GM10266 (cell line): Measurements from ENCODE around the gene CNN3.

Source experiments
- DNase-seq: peaks from one replicate; pipeline ENCODE4 v3.0.0; 2012; ENCODE audit errors: extremely low spot score
- TF ChIP-seq, protein P1 (sequence below): IDR thresholded peaks from 2 replicates; pipeline ENCODE4 v1.5.1; 2012; ENCODE audit warnings: mild to moderate bottlenecking, low read depth; ENCODE audit not compliant: control insufficient read depth, insufficient read depth; ENCODE audit errors: missing control alignments

Gene CNN3

DNA sequence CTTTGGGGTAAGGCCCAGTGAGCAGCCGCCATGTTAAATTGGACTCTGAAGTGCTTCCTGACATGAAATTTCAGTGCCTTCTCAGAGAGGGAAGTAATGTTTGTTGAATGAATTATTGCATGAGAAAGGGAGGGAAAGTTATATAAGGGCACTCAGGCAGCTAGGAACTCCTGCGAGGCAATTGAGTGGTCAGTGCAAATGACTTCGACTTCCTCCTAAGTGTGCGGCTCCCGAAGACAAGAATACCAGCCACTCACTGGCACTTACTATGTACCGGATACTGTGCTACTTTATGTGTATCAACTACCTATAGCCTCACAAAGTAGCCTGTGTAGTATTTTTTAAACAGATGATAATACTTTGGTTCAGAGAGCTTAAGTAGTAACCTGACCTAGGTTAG, 52.5 kb downstream of the CNN3 start:
- TF ChIP-seq, protein P1, sequence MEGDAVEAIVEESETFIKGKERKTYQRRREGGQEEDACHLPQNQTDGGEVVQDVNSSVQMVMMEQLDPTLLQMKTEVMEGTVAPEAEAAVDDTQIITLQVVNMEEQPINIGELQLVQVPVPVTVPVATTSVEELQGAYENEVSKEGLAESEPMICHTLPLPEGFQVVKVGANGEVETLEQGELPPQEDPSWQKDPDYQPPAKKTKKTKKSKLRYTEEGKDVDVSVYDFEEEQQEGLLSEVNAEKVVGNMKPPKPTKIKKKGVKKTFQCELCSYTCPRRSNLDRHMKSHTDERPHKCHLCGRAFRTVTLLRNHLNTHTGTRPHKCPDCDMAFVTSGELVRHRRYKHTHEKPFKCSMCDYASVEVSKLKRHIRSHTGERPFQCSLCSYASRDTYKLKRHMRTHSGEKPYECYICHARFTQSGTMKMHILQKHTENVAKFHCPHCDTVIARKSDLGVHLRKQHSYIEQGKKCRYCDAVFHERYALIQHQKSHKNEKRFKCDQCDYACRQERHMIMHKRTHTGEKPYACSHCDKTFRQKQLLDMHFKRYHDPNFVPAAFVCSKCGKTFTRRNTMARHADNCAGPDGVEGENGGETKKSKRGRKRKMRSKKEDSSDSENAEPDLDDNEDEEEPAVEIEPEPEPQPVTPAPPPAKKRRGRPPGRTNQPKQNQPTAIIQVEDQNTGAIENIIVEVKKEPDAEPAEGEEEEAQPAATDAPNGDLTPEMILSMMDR, result no peak
- DNase-seq, result no peak

DNA sequence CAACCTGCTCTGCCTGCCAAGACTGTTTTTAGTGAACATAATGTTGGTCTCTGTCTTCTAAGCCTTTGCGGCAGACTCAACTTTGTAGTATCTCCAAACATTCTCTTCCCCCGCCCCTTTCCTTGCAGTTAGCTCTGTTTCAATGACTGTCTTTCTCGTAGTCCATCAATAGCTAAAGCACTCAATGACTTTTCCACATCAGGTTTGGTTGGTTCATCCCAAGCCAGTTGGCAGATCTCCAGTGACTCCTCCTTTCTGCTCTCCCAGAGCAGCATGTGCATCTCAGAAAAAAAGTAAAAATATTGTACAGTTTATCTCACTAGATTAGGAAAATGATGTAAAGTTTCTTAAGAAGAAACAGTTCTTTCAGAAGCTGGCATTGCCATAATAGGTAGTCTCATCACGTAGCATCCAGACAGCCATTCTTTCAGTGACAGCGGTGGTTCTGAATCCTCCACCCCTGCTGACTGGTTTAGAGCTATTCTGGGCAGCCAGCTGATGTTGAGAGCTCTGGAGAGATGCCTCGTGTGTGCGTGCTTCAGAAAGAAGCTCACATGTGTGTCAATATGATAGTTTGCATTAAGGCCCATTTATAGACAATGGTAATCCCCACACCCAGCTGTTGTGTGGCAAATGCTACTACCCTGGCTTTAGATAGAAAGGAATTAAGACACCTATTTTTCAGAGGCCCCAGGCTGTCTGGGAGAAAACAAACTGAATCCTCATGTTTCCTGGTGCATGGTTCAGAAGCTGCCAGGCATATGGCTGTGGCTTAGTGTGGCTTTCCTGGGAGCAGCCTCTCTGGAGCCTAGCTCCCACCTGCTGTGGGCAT, 53.2 kb downstream of the CNN3 start:
- TF ChIP-seq, protein P1, result no peak
- no peak for DNase-seq

DNA sequence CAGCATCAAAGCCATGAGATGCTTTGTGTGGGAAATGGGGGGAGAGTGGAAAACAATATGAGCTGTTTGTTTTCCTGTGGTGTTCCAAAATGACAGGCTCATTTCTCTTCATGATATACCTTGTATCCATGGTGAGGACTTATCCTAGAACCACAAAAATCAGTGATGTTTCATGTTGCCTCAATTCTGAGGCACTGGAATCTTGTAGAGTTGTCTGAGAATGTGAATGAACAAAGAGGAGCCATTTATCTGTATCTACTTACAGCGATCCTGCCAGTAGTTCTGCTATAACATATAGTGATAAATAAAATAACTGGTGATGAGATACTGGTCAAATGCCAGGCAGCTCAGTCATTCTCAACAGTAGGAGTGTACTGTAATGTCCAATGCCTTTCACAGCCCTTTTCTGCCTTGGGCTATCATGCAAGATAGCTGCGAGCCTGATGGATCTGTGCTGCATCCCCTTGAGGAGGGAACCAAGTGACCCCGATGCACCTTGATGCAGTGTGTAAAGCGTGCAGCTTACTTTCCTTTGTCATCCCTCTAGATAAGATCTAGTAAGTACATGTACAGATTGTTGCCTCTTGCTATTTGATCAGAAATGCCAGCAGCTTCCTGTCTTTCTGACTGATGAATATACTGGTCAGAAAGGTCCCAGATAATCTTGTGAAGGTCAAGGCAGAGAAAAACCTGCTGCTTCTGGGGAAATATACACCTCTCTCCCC, 54.0 kb downstream of the CNN3 start:
- no peak for DNase-seq
- TF ChIP-seq, protein P1, result no peak

DNA sequence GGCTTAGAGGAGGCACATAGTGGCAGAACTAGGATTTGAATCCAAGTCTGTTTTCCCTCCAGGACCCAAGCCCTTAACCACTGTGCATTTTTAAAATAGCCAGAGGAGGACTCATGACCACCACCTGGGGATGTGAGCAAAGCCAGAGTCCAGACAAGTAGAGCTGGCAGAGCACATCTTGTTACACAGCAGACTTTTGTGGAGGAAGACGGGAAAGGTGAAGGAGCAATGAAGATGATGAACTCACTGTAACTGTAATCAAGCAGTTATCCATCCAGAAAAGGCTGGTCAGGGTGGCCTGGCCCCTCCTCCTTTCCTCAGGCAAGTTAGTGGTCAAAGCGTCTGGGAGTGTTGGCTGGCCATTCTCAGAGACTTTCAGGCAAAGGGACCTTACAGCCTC, 55.9 kb downstream of the CNN3 start:
- DNase-seq, result no peak
- TF ChIP-seq, protein P1, result no peak

DNA sequence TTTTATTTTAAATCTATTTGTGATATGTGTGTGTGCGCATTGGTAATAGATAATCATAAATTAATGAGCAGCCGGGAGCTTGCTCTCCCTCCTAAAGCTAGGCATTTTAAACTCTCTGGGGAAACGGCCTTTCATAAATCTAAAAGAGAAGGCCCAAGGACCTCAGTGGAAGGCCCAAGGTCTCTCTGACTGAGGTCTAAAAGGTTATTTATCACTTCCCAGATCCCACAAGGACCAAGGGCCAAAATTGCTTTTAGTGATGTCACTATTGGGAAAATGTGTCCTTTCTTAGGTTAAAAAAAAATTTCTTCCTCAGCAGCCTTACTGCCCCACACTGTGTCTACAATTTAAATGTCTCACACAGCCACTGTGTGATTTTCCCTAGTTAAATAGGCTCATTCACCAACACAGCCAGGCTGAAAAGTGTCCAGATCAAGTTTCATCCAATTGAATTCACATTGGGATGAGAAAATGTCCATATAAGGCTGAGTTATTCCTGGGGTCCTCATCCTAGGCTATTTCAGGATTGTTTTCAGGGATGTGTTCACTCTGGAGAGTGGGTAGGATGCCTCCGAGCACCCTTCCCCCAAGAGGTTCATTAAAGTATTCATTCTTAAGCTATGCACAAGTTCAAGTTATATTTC, 60.6 kb downstream of the CNN3 start:
- no peak for DNase-seq

DNA sequence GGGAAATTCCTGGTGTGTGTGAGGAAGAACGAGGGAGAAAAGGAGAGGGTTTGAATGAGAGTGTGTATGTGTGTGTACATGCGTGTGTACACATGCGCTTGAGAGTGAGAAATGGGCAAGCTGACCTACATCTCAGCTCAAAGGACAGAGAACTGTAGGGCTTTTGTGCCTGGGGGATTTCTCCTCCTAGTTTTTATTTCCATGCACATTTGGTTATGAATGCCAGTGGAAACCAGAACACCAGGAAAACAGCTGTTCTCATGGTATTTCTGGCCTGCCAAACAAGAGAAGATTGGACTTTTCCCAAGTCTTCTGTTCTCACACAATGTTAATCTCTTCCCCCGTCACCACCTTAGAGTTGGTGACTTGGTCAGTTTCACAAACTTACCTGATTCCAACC, 61.5 kb downstream of the CNN3 start:
- no peak for DNase-seq

More for the DNA sequence above, 60.6 kb downstream of the CNN3 start:
- TF ChIP-seq, protein P1, result no peak

More for the DNA sequence above, 61.5 kb downstream of the CNN3 start:
- TF ChIP-seq, protein P1, result no peak
